HUES48 (cell line): ENCODE results near the gene CCDC197.

Experiments
- H3K27ac ChIP-seq: one replicate; pipeline ENCODE4 v1.7.0; 2013; ENCODE audit warnings: low read depth, low read length, inconsistent platforms
- H3K27me3 ChIP-seq: 2 replicates; pipeline ENCODE4 v1.6.1; 2013; ENCODE audit warnings: mild to moderate bottlenecking, low read length; ENCODE audit not compliant: control insufficient read depth, insufficient read depth
- H3K36me3 ChIP-seq: 2 replicates; pipeline ENCODE4 v1.6.1; 2013; ENCODE audit warnings: low read length; ENCODE audit not compliant: control insufficient read depth, insufficient read depth
- H3K4me1 ChIP-seq: 2 replicates; pipeline ENCODE4 v1.6.1; 2013; ENCODE audit warnings: mild to moderate bottlenecking, low read length; ENCODE audit not compliant: control insufficient read depth, insufficient read depth
- H3K4me3 ChIP-seq: 2 replicates; pipeline ENCODE4 v1.5.1; 2013; ENCODE audit warnings: mild to moderate bottlenecking, low read depth, low read length
- H3K9ac ChIP-seq: 2 replicates; pipeline ENCODE4 v1.6.1; 2013; ENCODE audit warnings: mild to moderate bottlenecking, low read depth, low read length, moderate library complexity
- H3K9me3 ChIP-seq: 2 replicates; pipeline ENCODE4 v1.6.1; 2013; ENCODE audit warnings: low read length; ENCODE audit not compliant: control insufficient read depth, insufficient read depth

The CCDC197 gene

DNA sequence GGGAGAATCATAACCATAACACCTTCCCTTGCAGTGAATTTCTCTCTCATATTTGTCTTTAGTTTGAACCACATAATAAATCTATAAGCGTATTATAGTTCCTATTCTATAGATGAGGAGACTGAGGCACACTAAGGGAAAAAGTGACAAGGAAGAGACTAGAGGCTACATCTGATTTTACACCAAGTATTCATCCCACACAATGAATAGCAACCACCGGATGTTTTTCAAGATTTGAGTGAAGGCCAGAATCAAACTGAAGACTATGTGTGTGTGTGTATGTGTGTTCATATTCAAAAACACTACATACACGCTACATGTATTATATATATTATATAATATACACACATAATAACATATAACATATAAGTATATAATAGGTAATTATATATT lies 25.5 kb upstream of the CCDC197 start:
- Histone ChIP-seq H3K36me3 (no peaks in the 10 kb centered on the region), H3K27me3 (no peaks in the 10 kb centered on the region), H3K9me3 (no peaks in the 10 kb centered on the region), H3K4me1 (no peaks in the 10 kb centered on the region), H3K4me3 (no peak overlapping the region), H3K27ac (no peak overlapping the region), H3K9ac (no peak overlapping the region)

DNA sequence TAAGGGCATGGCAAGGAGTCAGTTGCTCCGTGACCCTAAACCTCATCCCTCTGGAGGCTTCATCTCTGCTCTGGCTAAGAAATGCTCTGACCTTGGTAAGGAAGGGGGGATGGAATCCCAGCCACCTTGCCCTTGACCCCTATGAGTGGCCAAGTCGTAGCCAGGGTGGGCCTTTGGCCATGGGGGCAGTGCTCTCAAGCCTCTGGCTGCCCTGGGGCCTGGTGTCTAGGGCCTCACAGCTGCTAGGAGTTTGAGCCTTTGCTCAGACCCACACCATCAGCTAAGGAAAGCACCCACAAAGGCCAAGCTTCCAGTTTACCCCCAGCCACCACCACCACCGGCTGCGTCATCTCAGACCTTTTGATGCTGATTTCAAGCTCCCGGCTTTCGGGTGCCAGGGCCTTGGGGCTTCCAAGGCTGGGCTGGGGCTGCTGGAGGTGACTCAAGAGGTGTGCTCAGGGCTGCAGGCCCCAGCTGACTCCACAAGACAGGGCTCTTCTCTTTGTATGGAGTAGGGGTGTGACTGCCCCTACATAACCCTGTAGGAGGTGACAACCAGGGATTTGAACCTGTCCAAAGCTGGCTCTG lies 24.4 kb upstream of the CCDC197 start:
- Histone ChIP-seq H3K36me3 (no peaks in the 10 kb centered on the region), H3K9me3 (no peaks in the 10 kb centered on the region), H3K9ac (no peak overlapping the region), H3K4me3 (no peak overlapping the region), H3K27me3 (no peaks in the 10 kb centered on the region), H3K4me1 (no peaks in the 10 kb centered on the region), H3K27ac (no peak overlapping the region)

DNA sequence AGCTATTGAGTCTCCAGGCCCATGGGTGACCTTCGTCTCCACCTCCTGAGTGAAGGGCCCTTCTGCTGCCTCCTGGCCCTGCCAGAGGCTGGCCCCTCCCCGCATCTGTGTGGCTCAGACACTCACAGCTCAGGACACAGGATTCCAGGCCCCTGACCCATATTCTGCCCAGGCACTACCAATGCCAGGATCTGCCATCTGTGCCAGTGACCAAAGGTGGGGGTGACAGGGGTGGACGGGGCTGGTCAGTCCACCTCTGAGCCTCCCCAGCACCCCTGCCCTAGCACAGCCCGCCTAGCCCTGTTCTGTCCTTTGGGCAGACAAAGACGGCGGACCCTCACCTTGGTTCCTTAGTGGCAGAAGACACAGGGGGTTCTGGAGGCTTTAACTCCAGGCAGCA lies 23.5 kb upstream of the CCDC197 start:
- H3K9me3 ChIP-seq, result no peaks in the 10 kb centered on the region
- no peak overlapping the region for H3K4me3 ChIP-seq
- no peak overlapping the region for H3K9ac ChIP-seq
- no peaks in the 10 kb centered on the region for H3K4me1 ChIP-seq
- H3K27ac ChIP-seq, result no peak overlapping the region
- no peaks in the 10 kb centered on the region for H3K36me3 ChIP-seq
- no peaks in the 10 kb centered on the region for H3K27me3 ChIP-seq

DNA sequence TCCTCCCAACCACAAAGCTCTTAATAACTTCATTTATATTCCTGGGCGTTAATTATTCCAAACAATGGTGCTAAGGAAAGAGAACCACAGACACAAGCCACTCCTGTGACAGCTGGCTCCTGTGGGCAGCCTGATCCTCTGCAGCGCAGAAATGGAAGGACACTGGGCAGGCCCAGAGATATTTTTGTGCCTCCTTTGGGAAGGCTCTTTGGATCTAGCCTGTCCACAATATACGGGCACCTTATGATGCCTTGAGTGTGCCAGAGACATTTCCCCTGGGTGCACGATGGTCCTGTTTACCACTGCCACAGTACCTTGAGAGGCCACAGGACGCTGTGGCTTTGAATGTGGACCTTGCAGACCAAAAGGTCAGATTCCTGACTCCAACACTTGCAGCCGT lies 22.8 kb upstream of the CCDC197 start:
- Histone ChIP-seq H3K27me3 (no peaks in the 10 kb centered on the region), H3K4me3 (no peak overlapping the region), H3K9me3 (no peaks in the 10 kb centered on the region), H3K27ac (no peak overlapping the region), H3K36me3 (no peaks in the 10 kb centered on the region), H3K9ac (no peak overlapping the region), H3K4me1 (no peaks in the 10 kb centered on the region)

DNA sequence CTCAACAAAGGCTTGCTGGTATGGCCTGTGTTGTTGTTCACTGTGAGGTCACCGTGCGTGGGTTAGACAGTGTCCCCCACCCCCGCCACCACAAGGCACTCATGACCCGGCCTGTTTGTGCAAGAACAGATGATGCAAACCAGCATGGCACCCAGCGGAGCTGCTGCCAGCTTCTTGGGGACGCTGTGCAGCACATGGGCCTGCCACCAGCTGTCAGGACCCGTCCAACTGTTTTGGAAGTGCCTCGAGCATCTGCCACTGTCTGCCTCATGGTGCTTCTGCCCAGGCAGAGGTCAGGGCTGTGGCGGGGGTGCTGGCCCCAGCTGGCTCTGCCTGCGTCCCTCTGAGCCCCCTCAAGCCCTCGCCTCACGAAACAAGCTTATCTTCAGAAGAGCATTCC lies 22.3 kb upstream of the CCDC197 start:
- H3K27me3 ChIP-seq, result no peaks in the 10 kb centered on the region
- H3K4me1 ChIP-seq, result no peaks in the 10 kb centered on the region

DNA sequence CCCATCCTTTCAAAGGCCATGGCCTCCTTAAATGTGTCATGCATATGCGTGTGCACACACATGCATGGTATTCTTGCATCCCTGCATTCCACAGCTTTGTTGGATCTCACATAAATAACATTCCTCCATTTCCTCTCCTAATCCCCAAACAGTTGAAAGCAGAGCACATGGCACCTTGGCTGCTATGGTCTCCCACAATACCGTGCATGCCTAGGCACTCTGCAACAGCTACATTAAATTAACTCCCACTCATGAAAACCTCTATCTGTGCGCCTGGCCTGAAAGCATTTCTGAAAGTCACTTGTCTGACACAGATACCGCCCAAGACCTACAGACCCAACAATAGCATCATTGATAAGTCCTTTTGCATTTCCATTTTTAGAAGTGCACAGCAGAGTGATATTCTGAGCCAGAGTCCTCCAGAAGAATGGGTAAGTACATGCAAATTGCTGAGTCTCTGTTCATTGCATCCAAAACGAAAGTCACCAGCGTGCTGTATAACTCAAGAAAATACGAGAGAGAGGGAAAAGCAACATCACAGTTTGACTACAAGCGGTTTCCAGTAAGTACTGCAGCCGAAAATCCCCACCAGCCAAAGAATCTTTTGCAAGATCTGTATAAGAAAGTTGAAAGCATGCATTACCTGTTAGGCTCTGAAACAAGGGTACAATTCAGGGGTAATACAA lies 21.2 kb upstream of the CCDC197 start:
- H3K4me3 ChIP-seq, result no peak overlapping the region
- no peaks in the 10 kb centered on the region for H3K4me1 ChIP-seq
- no peaks in the 10 kb centered on the region for H3K9me3 ChIP-seq
- no peaks in the 10 kb centered on the region for H3K36me3 ChIP-seq
- H3K9ac ChIP-seq, result no peak overlapping the region
- no peak overlapping the region for H3K27ac ChIP-seq
- no peaks in the 10 kb centered on the region for H3K27me3 ChIP-seq

More for the DNA sequence above, 22.3 kb upstream of the CCDC197 start:
- H3K27ac ChIP-seq, result no peak overlapping the region
- no peaks in the 10 kb centered on the region for H3K9me3 ChIP-seq
- H3K4me3 ChIP-seq, result no peak overlapping the region
- H3K36me3 ChIP-seq, result no peaks in the 10 kb centered on the region
- H3K9ac ChIP-seq, result no peak overlapping the region

DNA sequence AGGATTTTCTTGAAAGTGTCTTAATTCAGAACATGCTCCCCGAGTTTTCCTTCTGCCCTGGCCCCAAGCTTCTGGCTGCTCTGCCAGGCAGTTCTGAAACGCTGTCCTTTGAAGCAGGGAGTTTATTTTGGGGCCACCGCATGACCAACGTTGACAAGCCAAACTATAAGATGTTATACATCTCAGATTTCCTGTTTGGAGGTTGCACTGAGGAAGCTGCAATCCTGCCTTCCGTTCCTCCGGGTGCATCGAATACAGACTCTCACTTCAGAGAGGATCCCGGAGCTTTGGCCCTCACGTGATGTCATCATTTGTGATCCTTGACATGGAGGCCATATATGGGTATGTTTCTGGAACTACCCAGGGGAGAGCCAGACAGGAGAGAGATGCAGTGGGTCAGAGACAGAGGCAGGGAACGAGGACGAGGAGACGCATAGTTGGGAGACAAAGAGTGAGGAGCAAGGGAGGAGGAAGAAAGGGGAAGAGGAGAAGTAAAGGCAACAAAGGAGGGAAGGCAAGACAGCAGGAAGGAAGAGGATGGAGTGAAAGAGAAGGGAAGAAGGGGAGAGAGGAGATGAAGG lies 20.5 kb upstream of the CCDC197 start, which contains the start of gene ASB2:
Gene ASB2, minus strand, starts transcription at position 94 of the 581 bp plus-strand sequence. CDS start 12,031 bp downstream, outside the sequence.
- Histone ChIP-seq H3K9me3 (no peaks in the 10 kb centered on the region), H3K9ac (no peak within 1 kb of the TSS), H3K27ac (no peak within 1 kb of the TSS), H3K36me3 (no peaks in the 10 kb centered on the region), H3K4me3 (no peak within 1 kb of the TSS), H3K27me3 (no peaks in the 10 kb centered on the region), H3K4me1 (no peaks in the 10 kb centered on the region)

DNA sequence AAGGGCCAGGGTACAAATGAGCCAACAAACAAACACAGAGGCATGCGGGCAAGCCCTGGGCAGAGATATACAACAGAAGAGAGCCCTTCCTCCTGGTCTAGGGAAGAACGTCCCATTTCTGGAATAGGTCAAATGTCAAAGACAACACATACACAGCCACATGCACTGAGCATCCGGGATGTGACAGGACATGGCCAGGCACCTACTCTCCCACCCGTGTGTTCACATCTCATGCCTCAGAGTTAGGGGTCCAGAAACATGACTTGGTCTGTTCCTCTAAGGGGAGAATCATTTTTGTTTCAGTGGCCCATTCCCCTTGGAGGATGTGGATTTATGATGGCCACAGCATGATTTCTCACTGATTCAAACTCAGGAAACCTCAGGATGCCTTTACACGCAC lies 19.9 kb upstream of the CCDC197 start:
- Histone ChIP-seq H3K36me3 (no peaks in the 10 kb centered on the region), H3K9me3 (no peaks in the 10 kb centered on the region), H3K27me3 (no peaks in the 10 kb centered on the region), H3K4me3 (no peak overlapping the region), H3K27ac (no peak overlapping the region), H3K9ac (no peak overlapping the region), H3K4me1 (no peaks in the 10 kb centered on the region)

DNA sequence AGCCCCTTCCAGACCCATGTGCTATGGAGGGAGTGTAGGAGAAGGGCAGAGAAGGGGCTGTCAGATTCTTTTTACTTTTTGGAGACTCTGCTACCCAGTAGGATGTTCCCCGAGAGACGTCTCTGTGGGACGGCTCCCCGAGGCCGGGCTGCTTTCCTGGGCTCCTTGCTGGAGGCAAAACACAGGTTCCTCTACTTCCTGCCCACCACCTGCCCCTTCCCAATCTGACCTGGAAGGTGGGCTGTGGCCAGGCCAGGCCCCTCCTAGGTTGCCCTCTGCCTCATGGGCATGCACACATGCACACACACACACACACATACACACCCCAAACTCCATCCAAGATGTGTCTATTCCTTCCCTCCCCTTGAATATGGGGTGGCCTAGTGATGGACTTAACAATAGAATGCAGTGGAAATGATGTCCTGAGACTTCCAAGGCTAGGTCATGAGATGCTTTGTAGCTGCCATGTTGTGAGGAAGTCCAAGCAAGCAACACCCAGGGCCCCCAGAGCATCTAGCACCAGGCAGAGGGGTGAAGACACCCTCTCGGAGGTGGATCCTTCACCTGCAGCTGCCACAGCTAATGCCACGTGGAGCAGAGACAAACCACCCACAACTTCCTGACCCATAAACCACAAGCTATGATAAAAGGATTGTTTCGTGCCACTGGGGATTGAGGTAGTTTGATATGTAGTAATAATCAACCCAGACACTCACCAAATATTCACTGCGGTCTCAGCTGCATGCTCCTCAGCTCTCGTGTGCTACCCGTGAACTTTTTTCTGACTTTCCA lies 19.1 kb upstream of the CCDC197 start:
- Histone ChIP-seq H3K4me3 (no peak overlapping the region), H3K9ac (no peak overlapping the region), H3K9me3 (no peaks in the 10 kb centered on the region), H3K4me1 (no peaks in the 10 kb centered on the region), H3K36me3 (no peaks in the 10 kb centered on the region), H3K27me3 (no peaks in the 10 kb centered on the region), H3K27ac (no peak overlapping the region)

DNA sequence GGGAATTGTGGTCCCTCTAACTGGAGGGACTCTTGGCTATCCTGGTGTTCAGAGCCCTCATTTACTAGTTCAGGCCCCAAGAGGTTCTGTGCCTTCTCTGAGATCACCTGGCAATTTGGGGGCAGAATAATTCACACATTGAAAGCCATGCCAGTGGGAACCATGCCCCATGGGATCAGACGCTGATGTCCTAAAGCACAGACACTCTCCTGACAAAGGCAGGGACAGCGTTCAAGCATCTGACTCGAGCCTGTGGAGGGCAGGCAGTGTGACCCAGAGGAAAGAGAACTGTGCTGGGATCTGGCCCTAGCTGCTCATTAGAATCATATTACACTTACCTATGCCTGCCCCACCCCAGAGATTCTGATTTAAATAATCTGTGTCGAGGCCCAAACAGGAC lies 18.4 kb upstream of the CCDC197 start:
- H3K4me1 ChIP-seq, result peaks cover under 1% of the 10 kb centered on the region; the same call in 1 of the 2 replicates
- H3K36me3 ChIP-seq, result no peaks in the 10 kb centered on the region
- no peak overlapping the region for H3K27ac ChIP-seq
- no peaks in the 10 kb centered on the region for H3K27me3 ChIP-seq
- H3K4me3 ChIP-seq, result no peak overlapping the region
- no peak overlapping the region for H3K9ac ChIP-seq
- H3K9me3 ChIP-seq, result no peaks in the 10 kb centered on the region
